ENCODE data around the gene NFIA.

GRCh38 chr1:61081144-61081685, 1.1 kb upstream of the NFIA start:
- TF ChIP-seq POU2F2 (IDR thresholded peaks at IDR 0.05; ENCODE audit: low read depth, low read length), result no peak
- TF ChIP-seq POLR2AphosphoS5 (IDR thresholded peaks at IDR 0.05; ENCODE audit: low read depth, low read length), result no peak
- TF ChIP-seq TAF1 (IDR thresholded peaks at IDR 0.05; ENCODE audit: low read depth, low read length), result no peak

Measured in GM12891 (cell line).